ENCODE results near the gene FKRP.

The FKRP gene

GRCh38 chr19:46732172-46732938, 13.5 kb upstream of the FKRP start:
- no peak for DNase-seq

- DNase-seq: no peak
These were observed 12.7 kb upstream of the FKRP start for GRCh38 chr19:46732966-46733689.

- no peak for DNase-seq
These were observed 12.1 kb upstream of the FKRP start for GRCh38 chr19:46733690-46734292.

- DNase-seq: no peak
These were observed 9.1 kb upstream of the FKRP start for GRCh38 chr19:46736531-46737297.

GRCh38 chr19:46737298-46737654, 8.6 kb upstream of the FKRP start:
- DNase-seq: no peak

GRCh38 chr19:46737761-46738171, 8.1 kb upstream of the FKRP start:
- DNase-seq: no peak

- DNase-seq: no peak
These were observed 6.5 kb upstream of the FKRP start for GRCh38 chr19:46739290-46739771.

GRCh38 chr19:46741447-46741846, 4.4 kb upstream of the FKRP start:
- no peak for DNase-seq

GRCh38 chr19:46742926-46743480, 2.9 kb upstream of the FKRP start:
- no peak for DNase-seq

- DNase-seq: no peak
These were observed 1.7 kb upstream of the FKRP start for GRCh38 chr19:46744005-46744691.

GRCh38 chr19:46745030-46745429, 827 bp upstream of the FKRP start:
- no peak for DNase-seq

GRCh38 chr19:46746281-46747057, 612 bp downstream of the FKRP start, which contains the start of gene STRN4:
STRN4 (minus strand) TSS chr19:46746450; CDS start chr19:46746430, 20 bp downstream.
- DNase-seq: peak; percentile 71

GRCh38 chr19:46748325-46749109, 2.7 kb downstream of the FKRP start:
- no peak for DNase-seq

GRCh38 chr19:46753420-46754155, 7.7 kb downstream of the FKRP start:
- DNase-seq: peak; percentile 84

GRCh38 chr19:46755077-46755852, 9.4 kb downstream of the FKRP start:
- no peak for DNase-seq

- DNase-seq: no peak
These were observed 10.1 kb downstream of the FKRP start for GRCh38 chr19:46755853-46756543.

- no peak for DNase-seq
These were observed 10.7 kb downstream of the FKRP start for GRCh38 chr19:46756544-46756888.

- DNase-seq: no peak
These were observed 13.3 kb downstream of the FKRP start for GRCh38 chr19:46759206-46759605.
